ENCODE measurements around the gene EGR1.
"Not testable (repeated sequence)": the region's sequence is repeated elsewhere in the genome, so short reads cannot be mapped to it uniquely, and the experiment has no call there.

EGR1 gene

DNA sequence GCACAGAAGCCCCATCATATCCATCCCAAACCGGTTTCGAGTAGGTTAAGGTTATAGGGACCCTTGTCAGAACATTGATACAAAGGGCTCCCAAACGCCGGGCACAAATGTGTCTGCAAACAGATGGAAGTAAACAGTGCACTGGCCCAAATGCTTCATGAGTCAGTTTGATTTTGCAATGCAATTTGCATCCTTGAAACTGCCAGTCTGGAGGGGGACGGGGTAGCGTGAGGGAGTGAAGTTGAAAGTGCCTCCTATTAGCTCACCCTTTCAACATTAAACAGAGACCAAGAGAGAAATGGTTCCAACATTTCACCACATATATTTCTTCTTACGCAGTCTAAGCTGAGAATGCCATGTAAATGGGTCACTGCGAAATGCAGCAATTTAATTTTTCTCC is 42.2 kb downstream of the EGR1 start:
- DNase-seq (ENCODE audit: low read depth, low spot score): not testable (repeated sequence)

DNA sequence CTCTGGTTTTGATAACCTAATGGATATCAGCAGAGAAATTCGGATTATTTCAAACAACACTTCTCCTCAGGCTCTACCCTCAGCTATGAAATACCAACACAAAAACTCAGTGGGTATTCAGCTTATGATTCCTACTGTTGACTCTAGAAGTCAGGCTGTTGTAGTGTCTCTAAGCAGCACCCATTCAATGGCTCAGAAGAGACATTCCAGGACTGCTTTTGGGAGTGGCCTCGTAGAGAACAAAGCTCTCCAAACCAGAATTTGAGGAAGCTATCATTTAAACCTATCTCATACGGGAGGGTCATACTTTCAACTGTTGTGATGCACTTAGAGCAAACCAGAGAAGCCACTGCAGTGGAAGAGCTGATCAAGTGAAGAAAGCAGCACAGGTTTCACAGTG is 43.7 kb downstream of the EGR1 start:
- no peak for DNase-seq (ENCODE audit: low read depth, low spot score)

- DNase-seq (ENCODE audit: low read depth, low spot score): no peak
These were observed 48.7 kb downstream of the EGR1 start for GRCh38 chr5:138514021-138514420.

DNA sequence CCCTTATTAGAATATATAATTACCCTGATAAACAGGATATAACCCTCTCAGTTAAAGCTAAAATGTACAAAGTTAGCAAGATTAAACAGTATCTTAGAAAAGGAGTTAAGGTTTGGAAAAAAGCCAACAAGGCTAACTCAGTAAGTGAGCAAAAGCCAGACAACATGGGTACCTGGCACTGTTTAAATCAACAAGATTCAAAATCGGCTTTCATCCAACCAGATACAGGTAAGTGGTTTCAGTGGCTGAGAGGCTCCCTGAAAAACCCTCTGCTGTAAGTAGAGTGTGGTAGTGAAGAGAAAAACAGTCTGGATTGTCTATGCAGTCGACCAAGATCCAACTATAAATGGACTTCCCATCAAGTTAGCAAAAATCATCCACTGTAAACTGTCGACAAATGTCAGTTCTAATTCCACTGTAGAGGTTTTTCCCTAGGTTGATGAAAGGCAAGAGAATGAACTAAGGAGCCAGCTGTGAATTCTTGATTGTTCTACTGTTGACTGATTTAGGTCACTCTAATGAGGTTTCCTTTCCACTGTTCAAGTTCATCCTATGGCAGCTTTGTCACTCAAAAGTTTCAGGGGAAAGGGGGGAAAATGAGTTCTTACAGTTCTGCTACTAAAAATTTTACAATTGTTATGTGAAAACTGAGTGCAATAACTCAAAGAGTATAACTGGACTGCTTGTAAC is 50.4 kb downstream of the EGR1 start:
- DNase-seq (ENCODE audit: low read depth, low spot score): no peak

GRCh38 chr5:138517437-138517836 is 52.2 kb downstream of the EGR1 start:
- DNase-seq (ENCODE audit: low read depth, low spot score): no peak
